MM.1S (cell line): ENCODE measurements around the gene CTNNA1.

Experiments
- CTCF ChIP-seq: fragments of 300-600 bp; sonication (generic); IDR thresholded peaks from 2 replicates; pipeline ENCODE4 v1.5.1; 2016; ENCODE audit warnings: antibody characterized with exemption, low read length, mixed read lengths
- EZH2 ChIP-seq: fragments of 300-600 bp; sonication (generic); optimal IDR thresholded peaks from 2 replicates; pipeline ENCODE3; 2017; ENCODE audit warnings: low read depth, mild to moderate bottlenecking, antibody characterized with exemption, low read length, mixed read lengths
- EZH2phosphoT487 ChIP-seq: fragments of 300-600 bp; sonication (generic); IDR thresholded peaks from 2 replicates; pipeline ENCODE4 v1.6.1; 2018; ENCODE audit warnings: antibody characterized with exemption, low read length

DNA sequence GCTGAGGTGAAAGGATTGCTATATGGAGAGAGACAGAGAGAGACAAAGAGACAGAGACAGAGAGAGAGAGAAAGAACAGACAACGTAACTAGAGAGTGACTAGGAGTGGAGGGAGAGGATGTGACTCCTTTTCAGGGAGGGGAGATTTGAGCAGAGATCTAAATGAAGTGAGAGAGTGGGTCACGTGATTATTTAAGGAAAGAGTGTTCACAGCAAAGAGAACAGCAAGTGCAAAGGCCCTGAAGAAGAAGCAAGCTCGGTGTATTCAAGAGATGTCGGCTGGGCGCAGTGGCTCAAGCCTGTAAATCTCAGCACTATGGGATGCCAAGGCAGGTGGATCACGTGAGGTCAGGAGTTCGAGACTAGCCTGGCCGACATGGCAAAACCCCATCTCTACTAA is 40.9 kb upstream of the CTNNA1 start:
- TF ChIP-seq CTCF (no peak), EZH2 (no peak), EZH2phosphoT487 (no peak)
